ENCODE results near the gene ARHGEF38. TPM values are rescaled to one million over a fixed set of nuclear protein-coding genes. Genes with fewer than 3 reads are reported as not detected.
"Not testable (repeated sequence)": the region's sequence is repeated elsewhere in the genome, so short reads cannot be mapped to it uniquely, and the experiment has no call there.

The ARHGEF38 gene
- total RNA-seq, 2 donors from 2014 or later, result not detected

GRCh38 chr4:105601406-105601805 lies 49.0 kb downstream of the ARHGEF38 start:
- Mint-ChIP-seq H3K36me3 (ENCODE audit: low read depth) (no peaks in the 10 kb centered on the region), H3K27ac (no peak overlapping the region), H3K4me3 (no peak overlapping the region), H3K27me3 (peaks cover 24% of the 10 kb centered on the region), H3K4me1 (no peaks in the 10 kb centered on the region)
- ATAC-seq (no peak), DNase-seq (no peak)
- H3K9me3 ChIP-seq (ENCODE audit: control insufficient read depth, low read length, poor library complexity, severe bottlenecking), result no peaks in the 10 kb centered on the region

GRCh38 chr4:105603158-105603557 lies 50.7 kb downstream of the ARHGEF38 start:
- no peak overlapping the region for H3K27ac Mint-ChIP-seq
- H3K4me1 Mint-ChIP-seq, result no peaks in the 10 kb centered on the region
- DNase-seq (no peak), ATAC-seq (no peak)
- peaks cover 12% of the 10 kb centered on the region for H3K27me3 Mint-ChIP-seq
- no peaks in the 10 kb centered on the region for H3K36me3 Mint-ChIP-seq (ENCODE audit: low read depth)
- no peaks in the 10 kb centered on the region for H3K9me3 ChIP-seq (ENCODE audit: control insufficient read depth, low read length, poor library complexity, severe bottlenecking)
- H3K4me3 Mint-ChIP-seq, result no peak overlapping the region

DNA sequence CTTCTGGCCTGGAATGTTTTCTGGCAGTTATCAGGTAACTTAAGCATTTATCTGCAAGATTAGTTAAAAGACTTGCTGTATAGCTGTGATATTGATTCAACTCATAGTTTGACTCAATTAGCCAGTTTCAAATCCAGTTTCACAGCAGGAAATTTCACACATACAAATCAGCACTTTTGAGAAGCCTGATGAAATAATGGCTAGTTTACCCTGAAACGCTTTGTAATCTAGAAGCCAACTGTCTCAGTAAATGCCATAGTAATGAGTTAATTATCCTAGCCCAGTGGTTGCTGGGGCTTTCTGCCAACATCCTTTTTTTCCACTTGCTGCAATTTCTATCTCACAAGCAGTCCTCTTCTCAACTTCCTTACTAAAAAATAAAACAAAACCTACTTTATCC lies 53.1 kb downstream of the ARHGEF38 start:
- H3K36me3 Mint-ChIP-seq (ENCODE audit: low read depth), result no peaks in the 10 kb centered on the region

DNA sequence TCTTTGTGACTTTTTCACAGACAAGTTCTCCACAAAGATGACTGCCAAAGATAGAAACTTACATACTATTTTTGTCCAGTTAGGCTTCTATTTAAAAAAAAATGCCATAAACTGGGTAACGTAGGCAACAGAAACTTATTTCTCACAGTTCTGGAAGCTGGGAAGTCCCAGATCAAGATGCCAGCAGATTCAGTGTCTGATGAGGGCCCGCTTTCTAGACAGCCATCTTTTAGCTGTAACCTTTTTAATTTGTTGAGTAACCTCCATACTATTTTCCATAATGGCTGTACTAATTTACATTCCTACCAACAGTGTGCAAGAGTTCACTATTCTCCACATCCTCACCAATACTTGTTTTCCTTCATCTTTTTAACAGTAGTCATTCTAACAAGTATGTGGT lies 55.5 kb downstream of the ARHGEF38 start:
- no peaks in the 10 kb centered on the region for H3K9me3 ChIP-seq (ENCODE audit: control insufficient read depth, low read length, poor library complexity, severe bottlenecking)
- Mint-ChIP-seq H3K27me3 (peaks cover 12% of the 10 kb centered on the region), H3K4me3 (no peak overlapping the region), H3K27ac (no peak overlapping the region), H3K36me3 (ENCODE audit: low read depth) (no peaks in the 10 kb centered on the region), H3K4me1 (no peaks in the 10 kb centered on the region)
- no peak for DNase-seq
- no peak for ATAC-seq

More for the DNA sequence above, 53.1 kb downstream of the ARHGEF38 start:
- H3K4me1 Mint-ChIP-seq, result no peaks in the 10 kb centered on the region
- no peak for DNase-seq
- no peak overlapping the region for H3K27ac Mint-ChIP-seq
- H3K9me3 ChIP-seq (ENCODE audit: control insufficient read depth, low read length, poor library complexity, severe bottlenecking), result no peaks in the 10 kb centered on the region
- H3K4me3 Mint-ChIP-seq, result no peak overlapping the region
- ATAC-seq, result no peak
- peaks cover 12% of the 10 kb centered on the region for H3K27me3 Mint-ChIP-seq

DNA sequence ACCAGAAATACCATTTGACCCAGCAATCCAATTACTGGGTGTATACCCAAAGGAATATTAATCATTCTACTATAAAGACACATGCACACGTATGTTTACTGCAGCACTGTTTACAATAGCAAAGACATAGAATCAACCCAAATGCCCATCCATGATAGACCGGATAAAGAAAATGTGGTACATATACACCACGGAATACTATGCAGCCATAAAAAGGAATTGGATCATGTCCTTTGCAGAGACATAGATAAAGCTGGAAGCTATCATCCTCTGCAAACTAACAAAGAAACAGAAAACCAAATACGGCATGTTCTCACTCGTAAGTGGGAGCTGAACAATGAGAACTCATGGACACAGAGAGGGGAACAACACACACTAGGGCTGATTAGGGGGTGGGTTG lies 57.4 kb downstream of the ARHGEF38 start:
- not testable (repeated sequence) for H3K4me1 Mint-ChIP-seq; ATAC-seq; H3K27me3 Mint-ChIP-seq; H3K4me3 Mint-ChIP-seq; H3K9me3 ChIP-seq (ENCODE audit: control insufficient read depth, low read length, poor library complexity, severe bottlenecking); H3K27ac Mint-ChIP-seq; H3K36me3 Mint-ChIP-seq (ENCODE audit: low read depth); DNase-seq

DNA sequence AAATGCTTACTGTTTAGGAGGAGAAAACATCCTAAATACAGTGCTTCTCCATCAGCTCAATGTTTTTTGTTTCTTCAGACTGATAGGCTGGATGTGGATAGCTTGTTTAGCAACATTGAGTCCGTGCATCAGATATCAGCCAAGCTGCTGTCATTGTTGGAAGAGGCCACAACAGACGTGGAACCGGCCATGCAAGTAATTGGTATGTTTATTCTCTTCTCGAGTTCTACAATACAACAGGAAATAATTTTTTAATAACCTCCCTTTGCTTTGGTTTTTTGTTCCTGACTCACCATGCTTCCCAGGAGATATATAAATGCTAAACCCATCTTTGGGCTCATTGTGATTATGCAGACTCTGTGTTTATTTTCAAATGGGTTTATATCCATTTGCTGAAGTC lies 60.9 kb downstream of the ARHGEF38 start:
- no peak overlapping the region for H3K27ac Mint-ChIP-seq
- ATAC-seq, result no peak
- H3K4me3 Mint-ChIP-seq, result no peak overlapping the region
- H3K9me3 ChIP-seq (ENCODE audit: control insufficient read depth, low read length, poor library complexity, severe bottlenecking), result no peaks in the 10 kb centered on the region
- H3K27me3 Mint-ChIP-seq, result peaks cover 5% of the 10 kb centered on the region
- H3K36me3 Mint-ChIP-seq (ENCODE audit: low read depth), result no peaks in the 10 kb centered on the region
- H3K4me1 Mint-ChIP-seq, result no peaks in the 10 kb centered on the region
- no peak for DNase-seq

- no peaks in the 10 kb centered on the region for H3K9me3 ChIP-seq (ENCODE audit: control insufficient read depth, low read length, poor library complexity, severe bottlenecking)
- Mint-ChIP-seq H3K27ac (no peak overlapping the region), H3K4me3 (no peak overlapping the region), H3K36me3 (ENCODE audit: low read depth) (no peaks in the 10 kb centered on the region), H3K27me3 (peaks cover 6% of the 10 kb centered on the region), H3K4me1 (no peaks in the 10 kb centered on the region)
- ATAC-seq (no peak), DNase-seq (no peak)
Observed at GRCh38 chr4:105619188-105619931, 66.9 kb downstream of the ARHGEF38 start.

DNA sequence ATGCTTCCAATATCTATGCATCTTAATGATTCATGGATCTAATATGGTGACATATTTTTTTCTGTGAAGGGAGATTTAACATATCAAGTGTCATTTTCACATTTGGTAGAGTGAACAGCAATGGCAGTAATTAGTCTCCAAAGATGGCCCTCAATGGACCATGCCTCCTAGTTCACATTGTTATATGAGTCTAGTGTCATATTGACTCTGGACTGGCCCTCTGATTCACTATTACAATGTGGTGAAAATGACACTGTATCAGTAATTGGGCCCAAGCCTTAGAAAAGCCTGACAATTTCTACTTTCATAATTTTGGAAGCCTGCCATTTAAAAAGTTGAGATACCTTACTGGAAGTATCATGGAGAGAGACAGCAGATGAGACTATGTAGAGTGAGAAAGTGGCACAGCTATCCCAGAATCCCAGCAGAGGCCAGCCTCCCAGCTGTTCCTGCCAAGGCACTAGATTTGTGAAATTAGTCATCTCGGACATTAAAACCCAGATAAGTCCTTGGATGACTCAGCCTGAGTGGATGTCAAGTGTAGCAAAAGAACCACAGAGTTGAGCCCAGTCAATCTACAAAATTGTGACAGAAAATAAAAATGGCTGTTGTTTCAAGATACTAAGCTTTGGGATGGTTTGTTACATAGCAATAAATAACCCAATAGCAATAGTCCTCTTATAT lies 68.4 kb downstream of the ARHGEF38 start:
- DNase-seq, result no peak
- Mint-ChIP-seq H3K36me3 (ENCODE audit: low read depth) (no peaks in the 10 kb centered on the region), H3K4me3 (no peak overlapping the region), H3K27ac (no peak overlapping the region), H3K4me1 (no peaks in the 10 kb centered on the region), H3K27me3 (peaks cover 6% of the 10 kb centered on the region)
- no peaks in the 10 kb centered on the region for H3K9me3 ChIP-seq (ENCODE audit: control insufficient read depth, low read length, poor library complexity, severe bottlenecking)
- no peak for ATAC-seq

DNA sequence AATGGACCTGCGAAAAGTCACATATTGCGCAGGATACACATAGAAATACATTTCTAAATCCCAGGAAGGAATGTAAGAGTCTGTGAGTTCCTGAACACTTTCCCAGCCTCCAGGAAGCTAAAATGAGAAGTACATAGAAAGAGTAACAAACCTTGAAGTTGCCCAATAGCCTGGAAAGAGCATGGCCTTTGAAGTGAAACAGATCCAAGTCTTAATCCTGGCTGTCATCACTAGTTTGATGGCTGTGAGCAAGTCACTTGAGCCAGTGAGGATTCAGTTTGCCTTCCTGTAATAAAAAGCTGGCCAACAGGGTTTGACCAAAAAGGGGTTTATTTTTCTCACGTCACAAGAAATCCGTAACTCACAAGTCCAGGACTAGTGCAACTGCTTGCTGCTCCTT lies 69.8 kb downstream of the ARHGEF38 start:
- H3K9me3 ChIP-seq (ENCODE audit: control insufficient read depth, low read length, poor library complexity, severe bottlenecking), result no peaks in the 10 kb centered on the region
- H3K4me1 Mint-ChIP-seq, result no peaks in the 10 kb centered on the region
- no peak for DNase-seq
- H3K27me3 Mint-ChIP-seq, result peaks cover 12% of the 10 kb centered on the region
- no peak overlapping the region for H3K4me3 Mint-ChIP-seq
- H3K27ac Mint-ChIP-seq, result no peak overlapping the region
- ATAC-seq, result no peak
- H3K36me3 Mint-ChIP-seq (ENCODE audit: low read depth), result no peaks in the 10 kb centered on the region

DNA sequence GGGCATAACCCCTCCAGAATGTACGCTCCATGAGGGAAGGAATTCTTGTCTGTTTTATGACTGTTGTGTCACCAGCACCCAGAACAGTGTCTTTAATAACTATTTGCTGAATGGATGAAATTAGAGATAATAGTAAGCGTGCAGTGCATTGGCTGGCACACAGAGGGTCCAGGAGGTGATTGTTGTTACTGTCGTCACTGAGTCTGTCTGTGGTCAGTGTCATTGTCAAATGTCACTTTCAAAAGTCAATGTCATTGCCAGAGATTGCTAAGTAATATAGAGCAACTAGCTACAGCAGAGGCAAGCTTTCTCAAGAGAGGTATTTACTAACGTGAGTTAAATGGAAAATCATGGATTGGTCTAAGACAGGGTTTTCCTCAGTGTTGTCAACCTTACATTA lies 70.7 kb downstream of the ARHGEF38 start:
- no peaks in the 10 kb centered on the region for H3K9me3 ChIP-seq (ENCODE audit: control insufficient read depth, low read length, poor library complexity, severe bottlenecking)
- no peaks in the 10 kb centered on the region for H3K36me3 Mint-ChIP-seq (ENCODE audit: low read depth)
- H3K27me3 Mint-ChIP-seq, result peaks cover 14% of the 10 kb centered on the region
- H3K27ac Mint-ChIP-seq, result no peak overlapping the region
- no peaks in the 10 kb centered on the region for H3K4me1 Mint-ChIP-seq
- no peak for ATAC-seq
- DNase-seq, result no peak
- H3K4me3 Mint-ChIP-seq, result no peak overlapping the region

DNA sequence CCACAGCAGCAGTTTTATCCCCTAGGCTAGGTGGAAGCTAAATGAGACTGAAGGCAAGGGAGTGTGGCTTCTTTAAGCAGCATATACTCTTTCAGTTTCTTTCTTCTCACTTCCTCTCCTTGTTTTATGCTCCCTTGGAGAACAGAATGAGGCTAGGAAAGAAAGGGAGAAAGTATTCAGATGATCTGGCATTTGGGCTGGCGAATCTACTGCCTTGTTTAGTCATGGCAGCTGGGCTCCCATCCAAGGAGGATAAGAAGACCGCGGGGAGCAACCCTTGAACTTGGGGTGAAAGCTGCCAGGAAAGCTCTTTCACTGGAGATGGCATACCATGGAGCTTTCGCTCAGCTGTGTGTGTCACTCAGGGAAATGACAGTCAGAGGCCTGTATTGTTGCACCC lies 72.1 kb downstream of the ARHGEF38 start:
- H3K4me1 Mint-ChIP-seq, result no peaks in the 10 kb centered on the region
- DNase-seq (no peak), ATAC-seq (no peak)
- peaks cover 19% of the 10 kb centered on the region for H3K27me3 Mint-ChIP-seq
- H3K4me3 Mint-ChIP-seq, result no peak overlapping the region
- H3K27ac Mint-ChIP-seq, result no peak overlapping the region
- no peaks in the 10 kb centered on the region for H3K9me3 ChIP-seq (ENCODE audit: control insufficient read depth, low read length, poor library complexity, severe bottlenecking)
- H3K36me3 Mint-ChIP-seq (ENCODE audit: low read depth), result no peaks in the 10 kb centered on the region

DNA sequence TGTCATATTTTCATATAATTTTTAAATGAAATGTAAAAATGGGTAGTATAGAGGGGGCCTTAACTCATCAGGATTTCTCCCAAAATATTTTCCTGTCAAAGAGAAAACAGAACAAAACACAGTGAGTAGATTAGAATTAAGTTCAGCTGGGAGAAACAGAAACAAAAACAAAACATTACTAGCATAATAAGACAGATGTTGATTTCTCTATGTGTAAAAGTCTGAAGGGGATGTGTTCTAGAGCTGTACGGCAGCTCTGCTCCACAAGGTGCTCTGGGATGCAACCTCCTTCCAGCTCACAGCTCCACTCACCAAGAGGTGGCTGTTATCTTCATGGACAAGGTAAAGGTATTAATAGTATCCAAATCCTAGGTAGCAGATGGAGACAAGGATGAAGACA lies 72.8 kb downstream of the ARHGEF38 start:
- no peak overlapping the region for H3K4me3 Mint-ChIP-seq
- no peak for ATAC-seq
- H3K9me3 ChIP-seq (ENCODE audit: control insufficient read depth, low read length, poor library complexity, severe bottlenecking), result no peaks in the 10 kb centered on the region
- no peaks in the 10 kb centered on the region for H3K4me1 Mint-ChIP-seq
- H3K27me3 Mint-ChIP-seq, result peaks cover 19% of the 10 kb centered on the region
- no peak for DNase-seq
- no peaks in the 10 kb centered on the region for H3K36me3 Mint-ChIP-seq (ENCODE audit: low read depth)
- no peak overlapping the region for H3K27ac Mint-ChIP-seq

DNA sequence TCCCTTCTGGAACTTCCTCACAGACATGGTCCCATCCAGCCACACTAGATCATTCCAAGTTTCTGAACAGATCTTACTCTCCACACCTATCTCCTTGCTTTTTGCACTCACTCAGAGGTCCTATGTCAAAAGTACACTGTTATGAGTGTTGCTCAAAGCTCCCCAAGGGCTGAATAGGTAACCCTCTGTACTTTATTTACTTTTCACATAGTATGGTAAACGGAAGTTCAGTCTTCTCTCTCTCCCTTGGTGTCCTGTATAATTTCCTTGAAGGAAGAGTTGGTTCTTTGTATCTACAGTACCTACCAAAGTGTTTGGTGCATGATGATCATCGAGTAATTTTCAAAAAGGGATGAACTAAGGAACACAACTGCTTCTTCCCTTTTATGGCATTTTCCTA lies 74.4 kb downstream of the ARHGEF38 start:
- Mint-ChIP-seq H3K36me3 (ENCODE audit: low read depth) (no peaks in the 10 kb centered on the region), H3K4me3 (no peak overlapping the region), H3K27ac (no peak overlapping the region), H3K4me1 (no peaks in the 10 kb centered on the region), H3K27me3 (peaks cover 23% of the 10 kb centered on the region)
- ATAC-seq (no peak), DNase-seq (no peak)
- no peaks in the 10 kb centered on the region for H3K9me3 ChIP-seq (ENCODE audit: control insufficient read depth, low read length, poor library complexity, severe bottlenecking)

DNA sequence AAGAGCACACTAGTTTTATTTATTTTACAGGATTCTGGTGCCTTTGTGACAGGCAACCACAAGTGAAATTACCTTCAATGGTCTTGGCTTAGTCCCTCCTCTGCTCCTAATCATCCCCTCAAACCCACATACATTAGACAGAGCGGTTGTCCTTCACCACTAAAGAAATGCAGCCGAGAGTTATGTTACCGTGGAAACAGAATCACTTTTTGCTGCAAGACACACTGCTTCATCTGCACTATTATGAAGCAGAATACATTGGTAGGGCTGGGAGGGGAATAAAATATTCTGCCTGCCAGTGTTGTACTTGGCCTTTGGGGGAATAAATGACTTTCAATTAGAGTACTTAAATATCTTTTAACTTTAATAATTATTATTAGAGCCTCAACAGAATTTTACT lies 75.2 kb downstream of the ARHGEF38 start:
- ATAC-seq (no peak), DNase-seq (no peak)
- Mint-ChIP-seq H3K27me3 (peaks cover 24% of the 10 kb centered on the region), H3K4me3 (no peak overlapping the region), H3K4me1 (no peaks in the 10 kb centered on the region), H3K27ac (no peak overlapping the region), H3K36me3 (ENCODE audit: low read depth) (no peaks in the 10 kb centered on the region)
- no peaks in the 10 kb centered on the region for H3K9me3 ChIP-seq (ENCODE audit: control insufficient read depth, low read length, poor library complexity, severe bottlenecking)

Data from T-helper 17 cell (primary cell).